ENCODE data around the gene KDF1.
"Not testable (repeated sequence)": the region's sequence is repeated elsewhere in the genome, so short reads cannot be mapped to it uniquely, and the experiment has no call there.

KDF1 gene

GRCh38 chr1:26959270-26959669, 998 bp downstream of the KDF1 start:
- DNase-seq (ENCODE audit: low read depth in 1 of 2, low spot score in 1 of 2): no peak

- DNase-seq (ENCODE audit: low read depth in 1 of 2, low spot score in 1 of 2): no peak
These were observed 3.0 kb downstream of the KDF1 start for GRCh38 chr1:26957306-26957705.

GRCh38 chr1:26956321-26956720, 3.9 kb downstream of the KDF1 start:
- DNase-seq (ENCODE audit: low read depth in 1 of 2, low spot score in 1 of 2): no peak

- DNase-seq (ENCODE audit: low read depth in 1 of 2, low spot score in 1 of 2): no peak
These were observed 6.9 kb downstream of the KDF1 start for GRCh38 chr1:26953374-26953773.

- no peak for DNase-seq (ENCODE audit: low read depth in 1 of 2, low spot score in 1 of 2)
These were observed 8.3 kb downstream of the KDF1 start for GRCh38 chr1:26951821-26952497.

- DNase-seq (ENCODE audit: low read depth in 1 of 2, low spot score in 1 of 2): no peak
These were observed 9.1 kb downstream of the KDF1 start for GRCh38 chr1:26951216-26951615.

GRCh38 chr1:26950602-26951001, 9.7 kb downstream of the KDF1 start:
- DNase-seq (ENCODE audit: low read depth in 1 of 2, low spot score in 1 of 2): no peak

GRCh38 chr1:26949926-26950319, 10.3 kb downstream of the KDF1 start:
- no peak for DNase-seq (ENCODE audit: low read depth in 1 of 2, low spot score in 1 of 2)

GRCh38 chr1:26949266-26949925, 10.9 kb downstream of the KDF1 start:
- no peak for DNase-seq (ENCODE audit: low read depth in 1 of 2, low spot score in 1 of 2)

- DNase-seq (ENCODE audit: low read depth in 1 of 2, low spot score in 1 of 2): not testable (repeated sequence)
These were observed 11.6 kb downstream of the KDF1 start for GRCh38 chr1:26948725-26949057.

GRCh38 chr1:26946270-26946669, 14.0 kb downstream of the KDF1 start:
- no peak for DNase-seq (ENCODE audit: low read depth in 1 of 2, low spot score in 1 of 2)

- no peak for DNase-seq (ENCODE audit: low read depth in 1 of 2, low spot score in 1 of 2)
These were observed 14.5 kb downstream of the KDF1 start for GRCh38 chr1:26945728-26946127.

GRCh38 chr1:26945138-26945537, 15.1 kb downstream of the KDF1 start:
- no peak for DNase-seq (ENCODE audit: low read depth in 1 of 2, low spot score in 1 of 2)

- DNase-seq (ENCODE audit: low read depth in 1 of 2, low spot score in 1 of 2): no peak
These were observed 17.6 kb downstream of the KDF1 start for GRCh38 chr1:26942656-26943055.

- DNase-seq (ENCODE audit: low read depth in 1 of 2, low spot score in 1 of 2): no peak
These were observed 19.0 kb downstream of the KDF1 start for GRCh38 chr1:26941311-26941710.

GRCh38 chr1:26938659-26939025, 21.6 kb downstream of the KDF1 start:
- DNase-seq (ENCODE audit: low read depth in 1 of 2, low spot score in 1 of 2): no peak

- DNase-seq (ENCODE audit: low read depth in 1 of 2, low spot score in 1 of 2): no peak
These were observed 22.1 kb downstream of the KDF1 start for GRCh38 chr1:26938004-26938658.

GRCh38 chr1:26936823-26937222, 23.4 kb downstream of the KDF1 start:
- DNase-seq (ENCODE audit: low read depth in 1 of 2, low spot score in 1 of 2): no peak

- DNase-seq (ENCODE audit: low read depth in 1 of 2, low spot score in 1 of 2): no peak
These were observed 27.7 kb downstream of the KDF1 start for GRCh38 chr1:26932531-26932930.

GRCh38 chr1:26923711-26924110, 36.6 kb downstream of the KDF1 start:
- no peak for DNase-seq (ENCODE audit: low read depth in 1 of 2, low spot score in 1 of 2)

- no peak for DNase-seq (ENCODE audit: low read depth in 1 of 2, low spot score in 1 of 2)
These were observed 37.4 kb downstream of the KDF1 start for GRCh38 chr1:26922901-26923300.

GRCh38 chr1:26922431-26922729, 37.9 kb downstream of the KDF1 start:
- no peak for DNase-seq (ENCODE audit: low read depth in 1 of 2, low spot score in 1 of 2)

All from activated T-helper 1 cell treated with anti-CD3 and anti-CD28 coated beads, Interleukin-2, amount 50 U/mL, for 16 hours (primary cell).